AG04450 (cell line): Measurements from ENCODE around the gene C1QC. TPM values are rescaled to one million over a fixed set of nuclear protein-coding genes. Genes with fewer than 3 reads are reported as not detected.

Experiments used
- CTCF ChIA-PET: fragments of 300-600, 350-600 bp; formaldehyde crosslinking; extraction: SDS; loops from one replicate; lab custom pipeline; 2022; ENCODE audit warnings: antibody characterized with exemption, inconsistent platforms; lab: Charles Lee
- POLR2A ChIA-PET: fragments of 350-600 bp; formaldehyde crosslinking; extraction: SDS; loops from one replicate; lab custom pipeline; 2021; ENCODE audit warnings: antibody characterized with exemption, inconsistent platforms; lab: Yijun Ruan, JAX
- DNase-seq: peaks from one replicate; pipeline ENCODE4 v3.0.0-alpha.2; 2011; ENCODE audit warnings: low read depth, low spot score
- H3K27ac ChIP-seq: one replicate; pipeline ENCODE4 v1.5.1; 2012; ENCODE audit warnings: low read depth, low read length, control low read depth
- H3K27me3 ChIP-seq: one replicate; pipeline ENCODE4 v1.6.0; 2012; ENCODE audit warnings: low read length; ENCODE audit not compliant: control insufficient read depth, insufficient read depth
- H3K4me3 ChIP-seq: 2 replicates; pipeline ENCODE4 v1.5.1; 2011; ENCODE audit warnings: mild to moderate bottlenecking, low read depth, low read length, control low read depth
- H3K9me3 ChIP-seq: 2 replicates; pipeline ENCODE4 v1.5.1; 2012; ENCODE audit warnings: low read length; ENCODE audit not compliant: control insufficient read depth, insufficient read depth
- polyA minus RNA-seq: library from RNA; depleted of rRNA, polyadenylated mRNA; stranded (reverse); fragments of >200 nt; gene quantifications from 2 replicates; pipeline ENCODE4 v1.2.3, GENCODE V29; 2011; rRNA and poly(A)+ RNA removed
- polyA plus RNA-seq: library from polyadenylated mRNA; depleted of rRNA; stranded (reverse); fragments of >200 nt; gene quantifications from 2 replicates; pipeline ENCODE4 v1.2.3, GENCODE V29; 2011; rRNA removed
- TF ChIP-seq, protein P1 (sequence below): IDR thresholded peaks from 2 replicates; pipeline ENCODE4 v1.5.1; 2011; ENCODE audit warnings: low read depth, low read length, control low read depth, inconsistent platforms

Gene C1QC
- polyA plus RNA-seq = not detected in 2 replicates
- polyA minus RNA-seq = not detected in 2 replicates

DNA sequence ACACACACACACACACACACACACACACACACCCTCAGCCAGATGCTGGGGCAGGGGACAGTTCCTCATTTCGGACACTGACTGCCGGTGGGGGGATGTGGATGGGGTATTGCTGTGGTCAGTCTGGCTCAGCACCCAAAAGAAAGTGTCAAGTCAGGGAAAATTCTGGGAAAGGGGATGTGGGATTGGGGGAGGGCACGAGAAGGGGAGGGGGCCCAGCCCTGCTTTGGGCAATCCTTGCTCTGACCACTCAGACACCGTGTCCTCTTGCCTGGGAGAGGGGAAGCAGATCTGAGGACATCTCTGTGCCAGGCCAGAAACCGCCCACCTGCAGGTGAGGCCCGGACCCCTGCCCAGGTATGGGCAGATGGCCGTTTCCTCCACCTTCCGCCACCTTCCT is at the start of gene C1QC:
Gene C1QC, plus strand, starts transcription at position 253 of the 400 bp plus-strand sequence. CDS start 391 bp downstream, outside the sequence.
- CTCF ChIA-PET = interaction anchor here (0.7 to 1.1 kb wide), 2 partner anchors 123 to 227 kb away, joined by 4 to 6 read pairs; no protein-coding TSS in a partner anchor
- POLR2A ChIA-PET = no interaction called here

DNA sequence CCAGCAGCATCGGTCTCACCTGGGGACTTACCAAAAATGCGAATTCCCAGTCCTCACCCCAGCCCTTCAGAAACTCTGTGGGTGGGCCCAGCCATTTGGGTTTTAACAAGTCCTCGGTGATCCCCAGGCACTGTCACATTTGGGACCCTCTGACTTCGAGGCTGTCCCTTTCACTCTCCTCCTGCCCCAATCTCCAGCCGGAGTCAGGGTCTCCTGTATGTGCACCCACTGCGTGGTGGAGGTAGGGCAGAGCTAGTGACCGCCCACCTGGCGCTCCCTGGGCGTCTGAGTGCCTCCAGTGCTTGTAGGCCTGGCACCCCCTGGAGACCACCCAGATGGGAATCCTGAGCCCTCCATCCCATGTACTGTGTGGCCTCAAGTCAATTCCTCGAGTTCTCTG is 49.0 kb upstream of the C1QC start:
- Histone ChIP-seq H3K27ac (no peak overlapping the region), H3K4me3 (no peak overlapping the region), H3K9me3 (no peaks in the 10 kb centered on the region; the same call in 1 of the 2 replicates), H3K27me3 (peaks cover 34% of the 10 kb centered on the region)
- TF ChIP-seq, protein P1, sequence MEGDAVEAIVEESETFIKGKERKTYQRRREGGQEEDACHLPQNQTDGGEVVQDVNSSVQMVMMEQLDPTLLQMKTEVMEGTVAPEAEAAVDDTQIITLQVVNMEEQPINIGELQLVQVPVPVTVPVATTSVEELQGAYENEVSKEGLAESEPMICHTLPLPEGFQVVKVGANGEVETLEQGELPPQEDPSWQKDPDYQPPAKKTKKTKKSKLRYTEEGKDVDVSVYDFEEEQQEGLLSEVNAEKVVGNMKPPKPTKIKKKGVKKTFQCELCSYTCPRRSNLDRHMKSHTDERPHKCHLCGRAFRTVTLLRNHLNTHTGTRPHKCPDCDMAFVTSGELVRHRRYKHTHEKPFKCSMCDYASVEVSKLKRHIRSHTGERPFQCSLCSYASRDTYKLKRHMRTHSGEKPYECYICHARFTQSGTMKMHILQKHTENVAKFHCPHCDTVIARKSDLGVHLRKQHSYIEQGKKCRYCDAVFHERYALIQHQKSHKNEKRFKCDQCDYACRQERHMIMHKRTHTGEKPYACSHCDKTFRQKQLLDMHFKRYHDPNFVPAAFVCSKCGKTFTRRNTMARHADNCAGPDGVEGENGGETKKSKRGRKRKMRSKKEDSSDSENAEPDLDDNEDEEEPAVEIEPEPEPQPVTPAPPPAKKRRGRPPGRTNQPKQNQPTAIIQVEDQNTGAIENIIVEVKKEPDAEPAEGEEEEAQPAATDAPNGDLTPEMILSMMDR = no peak
- DNase-seq = no peak
- ChIA-PET POLR2A (no interaction called here), CTCF (no interaction called here)

More for the DNA sequence above, at the start of gene C1QC:
- no peaks in the 10 kb centered on the region; the same call in 1 of the 2 replicates for H3K9me3 ChIP-seq
- H3K27me3 ChIP-seq = peaks cover 29% of the 10 kb centered on the region
- no peak within 1 kb of the TSS for H3K27ac ChIP-seq
- TF ChIP-seq, protein P1 = no peak
- H3K4me3 ChIP-seq = no peak within 1 kb of the TSS
- DNase-seq = no peak

DNA sequence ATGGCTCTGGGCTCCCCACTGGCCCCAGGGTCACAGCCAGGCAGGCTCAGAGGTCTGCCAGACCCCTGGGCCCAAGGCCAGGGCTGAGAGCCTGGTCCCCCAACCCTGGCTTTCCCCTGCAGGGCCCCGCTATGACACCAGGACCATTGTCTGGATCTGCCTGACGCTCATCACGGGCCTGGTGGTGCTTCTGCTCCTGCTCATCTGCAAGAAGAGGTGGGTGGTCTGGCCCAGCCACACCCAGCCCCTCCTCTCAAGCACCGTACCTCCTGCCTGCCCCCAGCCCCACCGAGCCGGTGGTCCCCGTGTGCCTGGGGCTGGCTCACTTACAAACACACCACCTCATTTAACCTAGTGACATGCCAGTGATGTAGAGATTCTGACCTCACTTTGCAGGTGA is 48.3 kb upstream of the C1QC start:
- TF ChIP-seq, protein P1 = no peak
- Histone ChIP-seq H3K27me3 (peaks cover 33% of the 10 kb centered on the region), H3K9me3 (no peaks in the 10 kb centered on the region; the same call in 1 of the 2 replicates), H3K4me3 (no peak overlapping the region), H3K27ac (no peak overlapping the region)
- CTCF ChIA-PET = no interaction called here
- POLR2A ChIA-PET = no interaction called here
- DNase-seq = no peak

DNA sequence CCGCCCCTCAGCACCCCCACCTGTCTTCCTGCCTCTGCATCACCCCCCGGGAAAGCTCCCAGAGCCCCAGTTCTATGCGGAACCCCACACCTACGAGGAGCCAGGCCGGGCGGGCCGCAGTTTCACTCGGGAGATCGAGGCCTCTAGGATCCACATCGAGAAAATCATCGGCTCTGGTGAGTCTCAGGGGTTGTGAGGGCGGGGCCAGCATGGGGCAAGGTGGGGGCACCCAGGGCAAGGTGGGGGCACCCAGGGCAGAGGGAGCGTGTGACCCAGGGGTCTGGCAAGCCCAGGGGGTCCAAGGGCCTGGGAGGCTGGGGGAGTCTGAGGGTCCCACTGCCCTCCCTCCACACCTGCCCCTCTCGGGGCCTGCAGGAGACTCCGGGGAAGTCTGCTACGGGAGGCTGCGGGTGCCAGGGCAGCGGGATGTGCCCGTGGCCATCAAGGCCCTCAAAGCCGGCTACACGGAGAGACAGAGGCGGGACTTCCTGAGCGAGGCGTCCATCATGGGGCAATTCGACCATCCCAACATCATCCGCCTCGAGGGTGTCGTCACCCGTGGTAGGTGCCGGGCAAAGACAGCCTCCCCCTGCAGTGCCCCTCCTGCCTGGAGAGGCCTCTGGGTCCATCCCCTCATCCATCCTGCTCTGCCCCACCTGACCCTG is 46.0 kb upstream of the C1QC start:
- TF ChIP-seq, protein P1 = no peak
- no peak for DNase-seq
- ChIA-PET POLR2A (no interaction called here), CTCF (no interaction called here)
- no peaks in the 10 kb centered on the region; the same call in 1 of the 2 replicates for H3K9me3 ChIP-seq
- peaks cover 30% of the 10 kb centered on the region for H3K27me3 ChIP-seq
- no peak overlapping the region for H3K4me3 ChIP-seq
- H3K27ac ChIP-seq = no peak overlapping the region

DNA sequence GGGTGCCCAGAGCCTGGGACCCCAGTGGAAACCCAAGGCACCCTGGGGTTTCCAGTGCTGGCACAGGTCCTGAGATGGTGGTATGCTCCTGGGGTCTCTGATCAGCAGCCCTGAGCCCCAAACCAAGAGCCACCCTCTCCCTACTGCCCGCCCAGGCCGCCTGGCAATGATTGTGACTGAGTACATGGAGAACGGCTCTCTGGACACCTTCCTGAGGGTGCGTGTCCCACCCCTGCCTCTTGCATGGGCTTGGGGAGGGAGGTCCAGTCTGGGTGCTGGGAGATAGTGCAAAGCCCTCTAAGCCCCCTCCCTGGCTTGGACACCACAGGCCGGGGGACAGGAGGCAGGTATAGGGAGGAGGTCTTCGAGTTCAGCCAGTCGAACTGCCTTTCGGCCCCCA is 45.4 kb upstream of the C1QC start:
- CTCF ChIA-PET = no interaction called here
- H3K27me3 ChIP-seq = peaks cover 25% of the 10 kb centered on the region

More for the DNA sequence above, 45.4 kb upstream of the C1QC start:
- no peak for DNase-seq
- H3K4me3 ChIP-seq = no peak overlapping the region
- POLR2A ChIA-PET = no interaction called here
- no peak overlapping the region for H3K27ac ChIP-seq
- TF ChIP-seq, protein P1 = no peak
- H3K9me3 ChIP-seq = no peaks in the 10 kb centered on the region; the same call in 1 of the 2 replicates
